ENCODE results near the gene ADORA2A.
A peak's percentile ranks its signal among the peaks of the same experiment; 100 is the strongest.

ADORA2A gene

GRCh38 chr22:24466716-24467328 is 39.4 kb downstream of the ADORA2A start:
- Histone ChIP-seq H3K4me2 (ENCODE audit: low read depth, low read length) (no peak overlapping the region), H2AFZ (ENCODE audit: low read length) (no peak overlapping the region), H3K79me2 (ENCODE audit: low read length) (no peaks in the 10 kb centered on the region)

GRCh38 chr22:24467340-24467739 is 39.9 kb downstream of the ADORA2A start:
- H3F3A ChIP-seq (ENCODE audit: insufficient read depth, low read length) = no peaks in the 10 kb centered on the region
- no peak overlapping the region for H3K27ac ChIP-seq (ENCODE audit: low read length)
- no peak overlapping the region for H3K9ac ChIP-seq (ENCODE audit: low read length)

More at GRCh38 chr22:24466716-24467328, 39.4 kb downstream of the ADORA2A start:
- H3K27ac ChIP-seq (ENCODE audit: low read length) = no peak overlapping the region
- no peak overlapping the region for H3K9ac ChIP-seq (ENCODE audit: low read length)
- H3F3A ChIP-seq (ENCODE audit: insufficient read depth, low read length) = no peaks in the 10 kb centered on the region
- no peaks in the 10 kb centered on the region for H3K36me3 ChIP-seq (replicated peaks; ENCODE audit: insufficient read depth, low read length)
- no peak overlapping the region for H3K4me3 ChIP-seq (ENCODE audit: low read length)
- H3K27me3 ChIP-seq (replicated peaks; ENCODE audit: insufficient read depth, low read length) = no peaks in the 10 kb centered on the region
- H3K9me3 ChIP-seq (replicated peaks; ENCODE audit: insufficient read depth, low read length) = no peaks in the 10 kb centered on the region
- DNase-seq = peak; percentile 57
- TF ChIP-seq CTCF (IDR thresholded peaks at IDR 0.05; ENCODE audit: low read length) = no peak
- TF ChIP-seq EZH2 (optimal IDR thresholded peaks at IDR 0.05; ENCODE audit: low read depth, low read length) = no peak
- no peak for TF ChIP-seq EZH2phosphoT487 (IDR thresholded peaks at IDR 0.05; ENCODE audit: low read length)
- H4K20me1 ChIP-seq (ENCODE audit: insufficient read depth, low read length) = no peaks in the 10 kb centered on the region
- no peaks in the 10 kb centered on the region for H3K4me1 ChIP-seq (ENCODE audit: low read length)
- H3K9me2 ChIP-seq (replicated peaks; ENCODE audit: insufficient read depth, low read length) = no peaks in the 10 kb centered on the region

DNA sequence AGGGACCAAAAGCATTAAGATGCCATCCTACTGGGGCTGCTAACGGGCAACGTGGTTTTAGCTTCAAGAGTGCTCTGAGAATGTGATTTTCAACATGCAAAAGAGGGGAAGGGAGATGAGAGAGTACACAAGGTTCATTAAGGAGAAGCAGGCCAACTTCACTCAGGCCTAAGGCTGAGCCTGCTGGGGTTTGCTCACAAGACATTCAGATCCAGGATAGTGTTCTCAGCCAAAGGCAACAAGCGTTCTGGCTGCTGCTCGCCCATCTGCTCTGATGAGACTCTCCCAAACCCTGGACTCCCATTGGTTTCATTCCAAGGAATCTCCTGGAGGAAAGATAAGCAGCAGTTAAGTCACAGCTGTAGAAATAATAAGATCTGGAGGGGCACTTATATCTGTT is 44.2 kb downstream of the ADORA2A start:
- H3F3A ChIP-seq (ENCODE audit: insufficient read depth, low read length) = no peaks in the 10 kb centered on the region
- no peak overlapping the region for H2AFZ ChIP-seq (ENCODE audit: low read length)
- H3K4me1 ChIP-seq (ENCODE audit: low read length) = no peaks in the 10 kb centered on the region
- no peaks in the 10 kb centered on the region for H3K27me3 ChIP-seq (replicated peaks; ENCODE audit: insufficient read depth, low read length)
- no peak overlapping the region for H3K4me3 ChIP-seq (ENCODE audit: low read length)
- H3K27ac ChIP-seq (ENCODE audit: low read length) = no peak overlapping the region
- no peak overlapping the region for H3K9ac ChIP-seq (ENCODE audit: low read length)
- no peaks in the 10 kb centered on the region for H3K9me2 ChIP-seq (replicated peaks; ENCODE audit: insufficient read depth, low read length)
- no peaks in the 10 kb centered on the region for H3K9me3 ChIP-seq (replicated peaks; ENCODE audit: insufficient read depth, low read length)
- no peaks in the 10 kb centered on the region for H3K36me3 ChIP-seq (replicated peaks; ENCODE audit: insufficient read depth, low read length)
- H3K4me2 ChIP-seq (ENCODE audit: low read depth, low read length) = no peak overlapping the region
- no peak for DNase-seq
- H4K20me1 ChIP-seq (ENCODE audit: insufficient read depth, low read length) = no peaks in the 10 kb centered on the region
- no peaks in the 10 kb centered on the region for H3K79me2 ChIP-seq (ENCODE audit: low read length)
- TF ChIP-seq EZH2phosphoT487 (IDR thresholded peaks at IDR 0.05; ENCODE audit: low read length) (no peak), EZH2 (optimal IDR thresholded peaks at IDR 0.05; ENCODE audit: low read depth, low read length) (no peak), CTCF (IDR thresholded peaks at IDR 0.05; ENCODE audit: low read length) (no peak)

More at GRCh38 chr22:24467340-24467739, 39.9 kb downstream of the ADORA2A start:
- TF ChIP-seq CTCF (IDR thresholded peaks at IDR 0.05; ENCODE audit: low read length) = no peak
- no peak for TF ChIP-seq EZH2 (optimal IDR thresholded peaks at IDR 0.05; ENCODE audit: low read depth, low read length)
- no peak for TF ChIP-seq EZH2phosphoT487 (IDR thresholded peaks at IDR 0.05; ENCODE audit: low read length)
- no peaks in the 10 kb centered on the region for H3K27me3 ChIP-seq (replicated peaks; ENCODE audit: insufficient read depth, low read length)
- H3K36me3 ChIP-seq (replicated peaks; ENCODE audit: insufficient read depth, low read length) = no peaks in the 10 kb centered on the region
- no peaks in the 10 kb centered on the region for H3K4me1 ChIP-seq (ENCODE audit: low read length)
- no peak overlapping the region for H3K4me2 ChIP-seq (ENCODE audit: low read depth, low read length)
- H4K20me1 ChIP-seq (ENCODE audit: insufficient read depth, low read length) = no peaks in the 10 kb centered on the region
- no peak overlapping the region for H2AFZ ChIP-seq (ENCODE audit: low read length)
- H3K4me3 ChIP-seq (ENCODE audit: low read length) = no peak overlapping the region
- no peak for DNase-seq
- H3K79me2 ChIP-seq (ENCODE audit: low read length) = no peaks in the 10 kb centered on the region
- H3K9me3 ChIP-seq (replicated peaks; ENCODE audit: insufficient read depth, low read length) = no peaks in the 10 kb centered on the region
- no peaks in the 10 kb centered on the region for H3K9me2 ChIP-seq (replicated peaks; ENCODE audit: insufficient read depth, low read length)

Measured in MM.1S (cell line).